HG02759 (cell line): ENCODE results near the gene TM2D3.

Experiments
- ATAC-seq: cut with Tn5 transposase; IDR thresholded peaks from one replicate; pipeline ENCODE4 v1.9.1; 2021; ENCODE audit warnings: mild to moderate bottlenecking, moderate library complexity; ENCODE audit not compliant: unreplicated experiment

Gene TM2D3

DNA sequence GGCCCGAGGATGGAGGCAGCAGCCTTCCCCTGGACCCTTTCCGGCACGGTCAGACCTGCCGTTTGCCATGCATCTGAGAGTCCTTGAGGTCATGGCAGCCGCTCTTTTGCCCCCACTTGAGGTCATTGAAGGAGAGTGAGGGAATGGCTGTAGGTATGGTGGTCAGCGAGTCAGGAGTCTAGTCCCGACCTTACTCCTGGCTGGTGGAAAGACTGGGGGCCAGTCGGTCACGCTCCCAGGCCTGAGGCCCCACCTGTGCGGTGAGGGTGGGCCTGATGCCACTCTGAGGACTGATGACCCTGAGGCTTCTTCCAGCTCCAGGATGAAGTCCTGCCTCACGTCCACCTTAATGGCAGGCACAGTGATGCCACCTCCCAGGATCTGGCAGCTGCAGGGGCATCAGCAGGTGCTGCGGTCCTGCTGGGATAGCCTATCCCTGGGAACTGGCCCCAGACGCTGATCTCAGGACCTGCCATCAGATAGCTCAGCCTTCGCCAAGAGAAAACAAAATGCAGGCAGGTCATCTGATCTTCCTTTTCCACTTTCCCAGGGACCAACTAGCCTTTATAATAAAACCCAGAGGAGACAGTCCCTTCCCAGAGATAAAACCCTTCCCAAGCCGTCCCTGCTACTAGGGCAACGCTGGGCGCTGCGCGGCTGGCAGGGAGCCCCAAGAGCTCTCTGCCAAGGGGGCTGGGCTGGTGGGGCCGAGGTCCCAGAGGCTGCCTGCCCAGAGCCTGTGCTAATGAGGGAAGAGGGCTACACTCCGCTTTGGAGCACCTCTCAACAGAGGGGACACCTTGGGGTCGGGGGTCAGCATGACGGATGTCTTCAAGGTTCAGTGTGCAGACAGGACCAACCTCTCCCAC, 42.2 kb downstream of the TM2D3 start:
- no peak for ATAC-seq

DNA sequence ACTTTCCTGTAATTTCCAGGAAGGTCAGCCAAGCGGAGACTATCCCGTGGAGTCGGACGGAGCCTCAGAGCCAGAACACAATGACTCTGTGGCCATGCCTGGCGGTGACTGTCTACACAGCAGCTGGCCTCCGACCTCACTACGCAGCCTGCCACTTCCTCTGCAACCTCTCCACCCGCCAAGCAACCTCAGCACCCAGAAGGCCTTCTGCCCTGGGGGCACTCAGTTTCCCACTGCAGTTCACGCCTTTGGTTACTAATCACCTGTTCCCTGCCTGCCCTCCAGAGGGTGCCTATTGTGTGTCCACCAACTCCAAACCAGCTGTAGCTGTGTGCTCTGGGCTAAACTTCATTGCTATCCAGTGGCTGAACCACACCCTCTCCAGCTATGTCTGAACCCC, 44.0 kb downstream of the TM2D3 start:
- ATAC-seq, result no peak

DNA sequence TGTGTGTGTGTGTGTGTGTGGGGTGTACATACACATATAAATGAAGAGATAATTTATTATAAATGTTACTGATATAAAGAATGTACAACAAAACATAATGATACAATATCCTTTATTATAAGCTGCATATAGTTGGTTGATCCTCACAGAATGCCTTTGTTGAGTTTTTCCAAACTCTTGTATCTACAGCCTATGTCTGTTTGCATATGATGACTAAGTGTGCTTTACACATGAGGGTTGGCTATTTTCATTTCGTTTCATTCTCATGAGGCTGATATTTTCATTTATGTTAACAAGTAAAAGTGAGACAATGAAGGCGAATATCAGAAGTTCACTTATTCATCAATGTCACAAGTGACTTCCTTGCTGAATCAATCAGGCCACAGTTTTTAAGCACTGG, 45.1 kb downstream of the TM2D3 start:
- ATAC-seq, result no peak

- ATAC-seq, result no peak
Measured at GRCh38 chr15:101604124-101604874, 47.9 kb downstream of the TM2D3 start.

GRCh38 chr15:101602801-101603200, 49.4 kb downstream of the TM2D3 start:
- no peak for ATAC-seq

- ATAC-seq, result no peak
Measured at GRCh38 chr15:101600035-101600434, 52.1 kb downstream of the TM2D3 start.

- no peak for ATAC-seq
Measured at GRCh38 chr15:101599091-101599490, 53.1 kb downstream of the TM2D3 start.

DNA sequence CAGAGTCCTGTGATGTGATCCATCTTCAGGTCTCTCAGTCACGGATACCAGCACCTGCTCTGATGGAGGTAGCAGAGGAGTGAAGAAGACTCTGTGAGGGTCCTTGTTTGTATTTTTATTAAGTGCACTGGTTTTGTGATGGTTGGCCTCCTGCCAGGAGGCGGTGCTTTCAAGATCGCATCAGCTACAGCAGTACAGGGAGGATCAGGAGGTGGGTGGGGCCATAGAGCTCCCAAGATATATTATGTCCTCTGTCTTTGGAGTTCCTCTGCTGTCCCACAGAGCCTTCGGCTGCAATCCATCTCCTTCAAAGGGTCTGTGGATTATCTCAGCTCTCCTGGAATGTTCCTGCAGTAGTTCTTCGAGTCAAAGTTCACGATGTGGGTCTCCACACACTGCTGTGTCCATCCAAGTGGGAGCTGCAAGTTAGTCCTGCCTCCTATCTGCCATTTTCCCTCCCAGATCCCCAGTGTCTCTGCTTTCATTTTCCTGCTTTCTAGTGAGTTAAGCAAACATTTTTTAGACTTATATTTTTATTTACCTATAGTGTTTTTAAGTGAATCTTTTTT, 54.7 kb downstream of the TM2D3 start:
- no peak for ATAC-seq

GRCh38 chr15:101596633-101597032, 55.5 kb downstream of the TM2D3 start:
- ATAC-seq, result no peak
